GM19324 (cell line): ENCODE data around the gene PAPOLA.
A peak's percentile ranks its signal among the peaks of the same experiment; 100 is the strongest.
"Not testable (repeated sequence)": the region's sequence is repeated elsewhere in the genome, so short reads cannot be mapped to it uniquely, and the experiment has no call there.

Experiments
- ATAC-seq: cut with Tn5 transposase; IDR thresholded peaks from one replicate; pipeline ENCODE4 v1.9.1; 2021; ENCODE audit warnings: mild to moderate bottlenecking, moderate library complexity; ENCODE audit not compliant: unreplicated experiment, low FRiP score

Gene PAPOLA

DNA sequence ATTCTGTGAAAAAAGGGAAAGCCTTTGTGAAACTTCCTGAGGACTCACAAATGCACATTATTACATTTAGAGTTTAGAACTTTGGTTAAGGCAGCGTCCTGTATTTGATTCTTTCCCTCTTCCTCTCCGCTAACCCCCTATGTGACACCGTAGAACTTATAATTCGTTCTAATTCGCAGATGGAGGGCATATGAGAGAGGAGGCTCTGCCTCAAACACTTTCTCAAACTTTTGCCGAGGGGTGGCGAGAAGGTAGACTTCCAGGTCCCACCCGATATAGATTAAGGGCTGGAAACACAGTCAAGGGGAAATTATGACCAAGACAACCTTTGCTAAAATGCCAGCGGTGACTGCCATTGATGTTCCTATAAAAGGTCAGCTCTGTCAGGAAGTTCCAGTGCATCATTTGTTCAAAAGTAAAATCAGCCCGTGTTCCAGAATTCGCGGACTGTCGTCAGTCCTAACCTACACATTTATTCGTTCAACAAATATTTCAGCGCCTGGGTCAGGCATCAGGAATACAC is 904 bp upstream of the PAPOLA start:
- no peak for ATAC-seq

DNA sequence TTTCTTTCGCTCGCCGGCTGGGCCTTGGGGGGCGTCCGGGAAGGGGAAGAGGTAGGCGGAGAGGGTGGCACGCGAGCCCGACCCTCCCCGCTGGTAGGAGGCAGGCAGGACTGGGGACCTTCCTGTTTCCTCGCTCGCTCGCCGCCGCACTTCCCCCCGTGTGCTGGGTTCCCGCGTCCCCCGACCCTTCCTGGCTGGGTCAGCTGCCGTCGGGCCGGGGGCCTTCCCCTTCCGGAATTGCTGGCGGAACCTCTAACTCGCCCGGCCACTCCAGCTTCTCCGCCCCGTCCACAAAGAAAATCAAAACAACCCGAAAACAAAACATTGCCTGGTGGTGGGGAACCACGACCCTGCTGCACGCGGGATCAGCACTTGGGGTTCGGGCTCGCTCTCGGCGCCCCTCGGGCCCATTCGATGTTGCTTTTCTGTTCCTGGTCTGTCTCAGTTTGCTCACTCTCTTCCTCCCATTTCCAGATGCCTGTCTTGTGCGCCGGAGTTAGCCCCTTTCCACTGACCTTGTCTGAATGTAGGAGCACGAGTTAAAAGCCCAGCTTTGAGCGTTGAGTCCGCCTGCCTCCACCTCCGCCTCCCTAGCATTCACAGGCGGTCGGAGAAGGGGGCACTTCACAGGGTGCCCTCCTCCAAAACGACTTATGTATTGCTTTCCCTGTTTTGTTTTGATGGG is 581 bp downstream of the PAPOLA start:
- ATAC-seq, result peak; percentile 40

DNA sequence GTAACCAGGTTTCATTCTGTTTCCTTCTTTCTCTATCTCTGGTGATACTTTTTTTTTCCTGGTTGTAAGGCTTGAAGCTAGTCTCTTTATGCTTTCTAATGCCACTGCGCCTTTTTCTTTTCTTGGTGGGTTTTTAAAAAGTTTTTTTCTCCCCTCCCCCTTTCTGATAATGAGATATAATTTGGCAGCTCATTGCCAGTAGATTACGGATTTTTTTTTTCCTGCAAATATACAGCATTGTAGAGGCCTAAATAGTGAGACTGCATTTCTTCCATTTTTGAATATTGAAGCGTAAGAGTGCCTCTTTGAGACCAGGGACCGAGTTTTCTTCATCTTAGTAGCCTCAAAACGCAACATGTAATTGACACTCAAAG is 1.1 kb downstream of the PAPOLA start:
- ATAC-seq, result no peak

DNA sequence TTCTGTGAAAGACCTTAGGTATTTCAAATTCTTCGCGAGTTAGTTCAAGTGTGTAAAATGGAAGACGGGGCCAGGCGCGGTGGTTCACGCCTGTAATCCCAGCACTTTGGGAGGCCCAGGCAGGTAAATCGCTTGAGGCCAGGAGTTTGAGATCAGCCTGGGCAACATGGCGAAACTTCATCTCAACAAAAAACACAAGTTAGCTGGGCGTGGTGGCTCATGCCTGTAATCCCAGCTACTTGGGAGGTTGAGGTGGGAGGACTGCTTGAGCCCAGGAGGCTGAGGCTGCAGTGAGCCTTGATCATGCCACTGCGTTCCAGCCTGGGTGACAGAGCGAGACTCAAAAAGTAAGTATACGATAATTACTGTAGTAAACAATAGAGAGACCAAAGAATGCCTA is 2.2 kb downstream of the PAPOLA start:
- ATAC-seq, result not testable (repeated sequence)

DNA sequence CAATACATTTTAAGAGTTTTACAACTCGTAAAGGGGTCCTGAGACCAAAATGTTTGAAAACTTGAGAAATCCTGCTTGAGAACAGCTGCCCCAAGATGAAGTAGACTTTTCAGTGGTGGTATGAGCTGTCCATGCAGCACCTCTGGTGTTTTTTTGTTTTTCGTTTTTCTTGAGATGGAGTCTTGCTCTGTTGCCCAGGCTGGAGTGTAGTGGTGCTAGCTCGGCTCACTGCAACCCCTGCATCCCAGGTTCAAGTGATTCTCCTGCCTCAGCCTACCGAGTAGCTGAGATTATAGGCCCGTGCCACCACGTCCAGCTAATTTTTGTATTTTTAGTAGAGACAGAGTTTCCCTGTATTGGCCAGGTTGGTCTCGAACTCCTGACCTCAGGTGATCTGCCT is 5.5 kb downstream of the PAPOLA start:
- ATAC-seq, result no peak

DNA sequence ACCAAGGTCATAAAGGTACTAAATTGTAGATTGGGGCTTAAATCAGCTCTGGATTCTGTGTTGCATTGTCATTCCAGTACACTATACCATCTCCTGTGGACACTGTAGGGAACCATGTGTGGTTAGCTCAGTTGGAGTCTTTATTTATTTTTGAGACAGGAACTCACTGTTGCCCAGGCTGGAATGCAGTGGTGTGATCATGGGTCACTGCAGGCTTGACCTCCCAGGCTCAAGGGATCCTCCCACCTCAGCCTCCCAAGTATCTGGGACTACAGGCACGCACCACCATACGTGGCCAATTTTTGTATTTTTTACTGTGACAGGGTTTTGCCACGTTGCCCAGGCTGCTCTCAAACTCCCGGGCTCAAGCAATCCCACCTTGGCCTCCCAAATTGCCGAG is 6.7 kb downstream of the PAPOLA start:
- no peak for ATAC-seq

DNA sequence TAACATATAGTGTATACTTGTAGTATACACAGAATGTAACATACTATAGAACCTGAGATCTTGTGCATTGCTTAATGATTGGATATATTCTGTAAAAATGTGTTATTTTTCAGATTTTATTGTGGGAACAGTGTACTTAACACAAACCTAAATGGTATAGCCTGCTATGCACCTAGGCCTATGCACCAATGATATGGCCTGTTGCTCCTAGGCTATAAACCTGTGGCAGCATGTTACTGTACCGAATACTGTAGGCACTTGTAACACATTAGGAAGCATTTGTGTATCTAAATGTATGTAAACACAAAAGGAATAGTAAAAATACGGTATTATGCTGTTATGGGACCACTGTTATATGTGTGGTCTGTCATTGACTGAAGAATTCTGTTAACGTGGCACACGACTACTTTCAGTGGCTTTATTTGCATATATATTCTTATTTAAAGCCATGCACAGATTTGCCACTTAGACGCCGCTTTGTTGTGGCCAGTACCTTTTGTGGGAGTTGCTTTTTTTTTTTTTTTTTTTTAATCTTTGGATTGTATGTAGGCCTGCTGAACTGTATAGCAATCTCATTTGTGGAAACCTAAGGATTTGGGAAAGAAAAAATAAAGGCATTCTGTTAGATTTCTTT is 7.4 kb downstream of the PAPOLA start:
- ATAC-seq, result no peak

DNA sequence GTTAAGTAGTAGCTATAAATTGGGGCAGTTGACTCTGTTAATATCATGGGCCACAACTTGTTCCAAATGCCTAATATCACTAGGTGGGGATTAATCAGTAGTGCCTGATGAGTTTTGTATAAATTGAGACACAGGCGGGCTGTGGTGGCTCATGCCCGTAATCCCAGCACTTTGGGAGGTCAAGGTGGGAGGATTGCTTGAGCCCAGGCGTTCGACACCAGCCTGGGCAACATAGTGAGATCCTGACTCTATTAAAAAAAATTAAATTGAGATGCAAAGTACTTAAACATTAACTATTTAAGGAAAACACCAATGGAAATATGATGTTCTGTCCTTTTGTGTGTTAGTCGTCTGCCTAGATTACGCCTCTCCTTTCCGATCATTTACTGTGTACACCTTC is 9.0 kb downstream of the PAPOLA start:
- no peak for ATAC-seq

DNA sequence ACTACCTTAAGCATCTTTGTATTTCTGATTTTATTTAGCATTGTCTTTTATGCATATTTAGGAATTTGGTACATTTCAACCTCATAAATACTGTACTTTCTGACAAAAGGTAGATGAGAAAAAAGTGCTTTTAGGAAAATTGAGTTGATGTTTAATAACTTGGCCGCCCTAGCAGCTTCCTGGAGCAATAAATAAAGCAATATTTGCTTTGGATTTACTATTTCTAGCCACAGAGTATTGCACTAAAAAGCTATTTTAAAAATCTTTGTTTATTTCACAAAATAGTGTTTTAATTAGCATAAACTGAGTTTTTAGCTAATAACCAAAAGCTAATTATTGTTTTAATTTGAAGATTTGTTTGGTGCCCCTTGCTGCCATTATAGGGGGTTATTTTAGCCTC is 9.5 kb downstream of the PAPOLA start:
- ATAC-seq, result no peak

DNA sequence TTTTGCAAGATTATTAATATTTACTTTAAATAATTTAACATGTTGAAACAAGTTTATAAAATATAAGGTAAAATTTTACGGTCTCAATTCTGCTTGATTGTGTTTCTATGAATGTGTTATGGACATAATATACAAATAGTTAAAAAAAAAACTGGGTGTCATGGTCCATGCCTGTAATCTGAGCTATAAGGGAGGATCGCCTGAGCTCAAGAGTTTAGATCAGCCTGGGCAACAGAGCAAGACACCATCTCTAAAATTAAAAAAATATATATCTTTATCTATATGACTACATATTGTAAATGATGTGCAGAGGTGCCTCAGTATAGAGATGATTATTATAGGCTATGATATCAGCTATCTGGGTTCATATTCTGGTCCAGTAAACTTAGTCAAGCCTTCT is 9.9 kb downstream of the PAPOLA start:
- ATAC-seq, result no peak

DNA sequence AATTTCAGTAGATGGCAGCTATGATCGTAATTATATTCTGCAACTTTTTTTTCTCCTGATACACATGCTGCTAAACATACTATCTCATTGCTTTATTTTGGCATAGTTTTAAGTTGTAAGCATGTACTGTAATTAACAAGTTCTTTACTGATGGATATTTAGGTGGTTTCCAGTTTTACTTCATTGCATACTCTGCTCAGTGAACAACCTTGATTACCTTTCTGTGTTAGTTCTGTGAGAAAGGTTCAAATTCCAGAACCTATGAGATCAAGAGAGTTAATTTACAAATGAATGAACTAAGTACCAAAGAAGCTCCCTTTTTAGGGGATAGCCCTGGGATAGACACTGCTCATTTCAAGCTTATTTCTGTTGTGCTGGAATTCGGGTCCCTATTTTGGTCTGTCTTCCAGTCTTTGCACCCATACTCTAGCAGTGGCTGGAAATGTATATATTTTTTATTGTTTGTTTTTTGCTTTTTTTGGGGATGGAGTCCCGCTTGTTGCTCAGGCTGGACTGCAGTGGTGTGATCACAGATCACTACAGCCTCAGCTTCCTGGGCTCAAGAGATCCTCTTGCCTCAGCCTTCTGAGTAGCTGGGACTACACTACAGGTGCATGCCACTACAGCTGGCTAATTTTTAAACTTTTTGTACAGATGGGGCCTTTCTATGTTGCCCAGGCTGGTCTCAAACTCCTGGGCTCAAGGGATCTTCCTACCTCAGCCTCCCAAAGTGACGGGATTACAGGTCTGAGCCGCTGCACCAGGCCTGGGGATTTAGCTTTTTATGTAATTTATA is 10.6 kb downstream of the PAPOLA start:
- ATAC-seq, result no peak

DNA sequence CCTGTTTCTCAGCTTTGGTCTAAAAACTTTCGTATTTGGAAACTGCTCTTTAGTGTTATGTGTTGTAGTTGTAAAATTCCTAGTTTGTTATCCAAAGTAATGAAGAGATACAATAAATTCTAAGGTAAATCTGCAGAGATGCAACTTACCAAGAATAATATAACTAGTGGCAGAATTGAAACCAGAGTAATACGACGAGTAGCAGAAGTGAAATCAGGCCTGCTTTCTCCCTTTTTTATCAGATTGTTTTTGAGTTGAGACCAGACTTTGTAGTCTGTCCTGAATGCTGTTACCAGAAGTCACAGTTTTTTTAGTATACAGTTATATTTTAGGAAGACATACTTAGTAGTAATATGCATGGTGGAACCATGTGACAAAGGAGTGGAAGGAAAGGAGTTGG is 12.5 kb downstream of the PAPOLA start:
- no peak for ATAC-seq

DNA sequence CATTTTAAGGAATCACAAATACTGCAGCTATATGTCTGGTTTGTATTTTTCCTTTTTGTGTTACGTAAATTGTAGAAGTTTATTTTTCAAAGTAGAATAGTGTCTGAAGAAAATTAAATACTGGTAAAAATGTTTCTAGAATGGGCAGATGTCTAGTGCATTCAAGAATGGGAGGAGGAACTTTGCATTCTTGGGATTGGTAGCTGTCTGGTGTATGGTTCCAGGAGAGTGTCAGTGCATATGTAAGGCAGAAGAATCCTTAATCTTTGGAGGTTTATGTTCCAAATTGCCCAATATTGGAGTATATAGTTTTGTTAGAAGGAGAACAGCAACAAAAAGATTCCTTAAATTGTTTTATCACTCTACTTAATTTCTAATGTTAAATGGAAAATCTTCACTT is 13.5 kb downstream of the PAPOLA start:
- no peak for ATAC-seq

DNA sequence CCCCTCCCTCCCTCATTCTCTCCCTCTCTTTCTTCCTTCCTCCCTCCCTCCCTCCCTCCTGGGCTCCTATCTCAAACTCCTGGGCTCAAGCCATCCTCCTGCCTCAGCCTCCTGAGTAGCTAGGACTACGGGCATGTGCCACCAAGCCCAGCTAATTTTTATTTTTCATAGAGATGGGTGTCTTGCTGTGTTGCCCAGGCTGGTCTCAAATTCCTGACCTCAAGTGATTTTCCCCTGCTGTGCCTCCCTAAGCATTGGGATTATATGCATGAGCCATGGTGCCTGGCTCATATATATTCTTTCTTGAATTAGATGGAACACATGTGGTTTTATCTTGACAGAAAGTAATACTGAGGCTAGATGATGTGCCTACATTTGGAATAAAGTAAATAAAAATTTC is 14.2 kb downstream of the PAPOLA start:
- ATAC-seq, result no peak

DNA sequence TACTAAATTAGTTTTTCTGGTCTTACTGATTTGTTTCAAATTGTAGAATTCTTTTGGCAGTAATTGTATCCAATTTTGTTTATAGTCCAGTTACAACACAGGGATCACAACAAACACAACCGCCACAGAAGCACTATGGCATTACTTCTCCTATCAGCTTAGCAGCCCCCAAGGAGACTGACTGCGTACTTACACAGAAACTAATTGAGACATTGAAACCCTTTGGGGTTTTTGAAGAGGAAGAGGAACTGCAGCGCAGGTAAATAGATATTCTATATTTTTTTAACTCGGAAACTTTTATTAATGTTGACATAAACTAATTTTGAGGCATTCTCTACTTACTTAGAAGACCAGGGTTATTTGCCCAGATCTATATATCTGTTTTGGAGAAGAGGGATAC is 17.8 kb downstream of the PAPOLA start:
- no peak for ATAC-seq

DNA sequence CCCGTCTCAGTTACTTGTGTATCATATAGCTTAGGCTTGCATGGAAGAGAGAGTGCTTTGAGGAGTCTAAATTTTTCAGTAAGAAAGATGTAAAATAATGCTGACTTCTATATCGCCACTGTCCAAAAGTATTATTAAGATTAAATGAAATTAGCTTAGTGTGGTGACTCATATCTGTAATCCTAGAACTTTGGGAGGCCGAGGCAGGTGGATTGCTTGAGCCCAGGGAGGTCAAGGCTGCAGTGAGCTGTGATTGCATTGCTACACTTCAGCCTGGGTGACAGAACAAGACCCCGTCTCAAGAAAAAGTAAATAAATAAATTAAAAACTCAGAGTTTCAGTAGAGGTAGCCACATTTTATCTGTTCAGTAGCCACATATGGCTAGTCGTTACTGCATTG is 23.3 kb downstream of the PAPOLA start:
- no peak for ATAC-seq

DNA sequence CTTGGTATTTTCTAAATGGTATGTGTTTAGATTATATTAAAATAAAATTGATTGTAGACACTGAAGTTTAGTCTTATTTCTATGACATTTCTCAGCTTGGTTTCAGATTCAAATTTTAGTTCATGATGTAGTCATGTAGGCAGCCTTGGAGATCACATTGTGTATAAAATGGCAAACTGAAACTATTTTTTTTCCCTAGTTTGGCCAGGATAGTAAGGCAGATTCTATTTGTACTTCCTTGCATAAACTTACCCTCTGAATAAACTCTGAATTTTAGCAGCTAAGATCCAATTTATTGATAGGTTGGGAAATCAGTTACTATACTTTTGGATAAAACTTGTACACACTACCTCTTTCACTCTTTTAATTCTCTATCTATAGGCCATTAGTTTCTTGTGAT is 30.4 kb downstream of the PAPOLA start:
- ATAC-seq, result no peak

DNA sequence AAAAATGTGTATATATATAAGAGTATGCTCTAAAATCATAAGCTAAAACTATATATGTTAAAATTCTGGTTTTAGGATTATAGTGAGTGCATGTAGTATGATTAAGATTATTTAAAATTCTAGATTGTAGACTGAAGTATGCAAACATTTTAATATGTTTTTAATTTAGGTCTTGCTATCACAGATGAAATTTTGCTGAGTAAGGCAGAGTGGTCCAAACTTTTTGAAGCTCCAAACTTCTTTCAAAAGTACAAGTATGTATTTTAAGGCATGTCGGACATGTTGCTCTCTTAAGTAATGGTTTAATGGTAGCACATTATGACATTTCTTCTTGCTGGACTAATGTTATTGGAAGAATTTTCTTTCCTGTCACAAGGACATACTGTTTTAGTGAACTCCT is 34.6 kb downstream of the PAPOLA start:
- ATAC-seq, result no peak

DNA sequence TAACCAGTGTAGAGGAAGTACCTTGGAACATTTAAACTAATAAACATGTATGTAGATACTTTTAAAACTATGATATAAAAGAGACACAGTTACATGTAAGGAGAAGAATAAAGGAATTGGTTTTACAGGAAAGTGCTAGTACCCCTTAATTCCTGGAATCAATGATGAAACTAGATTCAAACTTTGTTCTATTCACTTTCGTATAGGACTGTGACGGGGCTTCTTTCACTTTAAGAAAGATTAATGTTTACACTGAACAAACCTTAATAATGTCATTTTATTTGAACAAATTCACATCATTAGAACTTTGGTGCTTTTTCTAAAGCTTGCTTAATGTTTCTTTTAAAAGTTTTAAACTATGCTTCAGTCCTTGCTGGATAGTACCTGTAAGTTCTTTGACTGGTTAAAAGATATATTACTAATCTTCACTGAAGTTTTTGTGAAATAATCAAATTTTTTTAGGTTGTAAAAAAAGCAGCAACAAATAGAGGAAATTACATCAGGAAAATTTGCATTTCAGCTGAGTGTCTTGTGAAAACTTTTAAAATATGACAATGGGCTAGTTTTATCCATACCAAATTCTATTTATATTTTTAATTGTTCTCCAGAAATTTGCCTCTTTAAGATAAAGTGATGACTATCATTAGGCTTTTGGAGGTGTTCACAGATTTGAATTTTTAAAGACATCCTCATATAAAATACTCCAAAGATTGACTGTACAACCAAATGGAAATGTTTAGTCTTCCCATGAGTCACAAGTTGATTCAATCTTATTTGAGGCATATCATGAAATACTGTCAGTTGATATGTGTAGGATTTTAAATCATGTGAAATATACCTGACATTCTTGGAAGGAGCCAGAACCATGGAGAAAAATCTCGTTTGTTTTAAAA is 36.2 kb downstream of the PAPOLA start:
- no peak for ATAC-seq

DNA sequence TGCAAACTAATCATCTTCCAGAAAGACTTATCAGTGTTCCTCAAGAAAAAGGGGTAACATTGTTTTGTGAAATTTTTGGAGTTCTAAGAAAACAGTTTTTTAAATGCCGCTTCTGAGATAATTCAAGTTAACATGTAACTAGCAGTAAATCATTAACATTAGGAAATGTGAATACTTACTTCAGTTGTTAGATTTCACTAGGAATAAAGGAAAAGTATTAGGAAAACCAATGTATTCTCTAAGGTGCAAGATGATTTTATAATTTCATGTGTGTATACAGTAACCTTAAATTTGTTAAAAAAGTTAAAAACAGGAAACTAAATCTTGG is 36.8 kb downstream of the PAPOLA start:
- no peak for ATAC-seq
